Measurements from ENCODE around the gene CLDN22.

DNA sequence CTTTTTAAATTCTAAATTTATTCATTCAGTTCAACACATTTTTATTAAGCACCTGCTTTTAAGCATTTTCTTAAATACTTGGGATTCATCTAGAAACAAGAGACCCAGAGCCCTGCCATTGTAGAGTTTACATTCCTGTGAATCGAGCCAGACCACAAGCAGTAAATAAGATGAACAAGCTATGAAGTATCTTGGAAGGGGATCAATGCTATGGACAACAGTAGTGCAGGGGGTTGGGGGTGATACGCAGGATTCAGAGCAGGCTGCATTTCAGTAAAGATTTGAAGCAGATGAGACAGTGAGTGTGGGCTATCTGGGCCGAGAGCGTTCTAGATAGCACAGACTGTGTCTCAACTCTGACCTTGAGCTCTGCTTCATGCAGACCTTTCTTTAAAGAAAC, 35.1 kb downstream of the CLDN22 start:
- TF ChIP-seq MYC (IDR thresholded peaks at IDR 0.05; ENCODE audit: low read depth, low read length) (no peak), MYC (CRISPR knock-in tag; IDR thresholded peaks at IDR 0.05; ENCODE audit: borderline replicate concordance, low read depth) (no peak), HMGN3 (IDR thresholded peaks at IDR 0.05; ENCODE audit: borderline replicate concordance, extremely low read depth, insufficient read length, low read depth, low read length) (no peak), POLR2AphosphoS5 (IDR thresholded peaks at IDR 0.05; ENCODE audit: control insufficient read depth, insufficient read depth, low read depth, low read length) (no peak), NFIC (IDR thresholded peaks at IDR 0.05) (no peak)

Measured in K562 (cell line).